Upper lobe of right lung (tissue), 1 donor: ENCODE measurements around the gene FNDC3A. TPM values are rescaled to one million over a fixed set of nuclear protein-coding genes. Genes with fewer than 3 reads are reported as not detected.
A peak's percentile ranks its signal among the peaks of the same experiment; 100 is the strongest.
"Not testable (repeated sequence)": the region's sequence is repeated elsewhere in the genome, so short reads cannot be mapped to it uniquely, and the experiment has no call there.

Experiments used
- ATAC-seq: fragments of 200-7000 bp; cut with Tn5 transposase; one replicate; pipeline ENCODE4 v1.9.1; 2020; ENCODE audit warnings: mild to moderate bottlenecking, moderate library complexity
- DNase-seq: peaks from one replicate; pipeline ENCODE4 v3.0.0-alpha.2; 2020
- H3K27ac ChIP-seq: fragments of 200-600 bp; one replicate; pipeline ENCODE4 v1.8.0; 2022
- H3K27me3 ChIP-seq: fragments of 200-600 bp; one replicate; pipeline ENCODE4 v1.8.0; 2022; ENCODE audit warnings: mild to moderate bottlenecking
- H3K36me3 ChIP-seq: fragments of 200-600 bp; one replicate; pipeline ENCODE4 v1.8.0; 2022
- H3K4me1 ChIP-seq: fragments of 200-600 bp; one replicate; pipeline ENCODE4 v1.8.0; 2022
- H3K4me3 ChIP-seq: fragments of 200-600 bp; one replicate; pipeline ENCODE4 v1.8.0; 2022; ENCODE audit warnings: mild to moderate bottlenecking
- H3K9me3 ChIP-seq: fragments of 200-600 bp; one replicate; pipeline ENCODE4 v1.8.0; 2022
- CTCF ChIP-seq: fragments of 200-600 bp; IDR thresholded peaks from one replicate; pipeline ENCODE4 v1.8.0; 2022; ENCODE audit warnings: antibody characterized with exemption
- intact Hi-C: fragments of 100-400 bp; cut with DNase I; formaldehyde crosslinking; loops from one replicate; pipeline ENCODE4 v1.11.0; 2022
- total RNA-seq: library from RNA; stranded (reverse); fragmentation: NEBNext Ultra II Directional; extraction: Animal tissue kit (Norgen Biotek cat#: 25700); gene quantifications from one replicate; pipeline ENCODE4 v1.2.1, GENCODE V29; 2021
- donor health status: DM: no; HTN: yes; CAD: no; lungs with severe emphysema.

The FNDC3A gene
- total RNA-seq, 1 donor from 2014 or later = 59.0 TPM

GRCh38 chr13:49110122-49110912, 134.6 kb downstream of the FNDC3A start:
- peak overlapping the region; percentile 58 for H3K4me3 ChIP-seq
- peaks cover 30% of the 10 kb centered on the region for H3K4me1 ChIP-seq
- peaks cover 2% of the 10 kb centered on the region for H3K36me3 ChIP-seq
- no peaks in the 10 kb centered on the region for H3K9me3 ChIP-seq
- ATAC-seq (peak; percentile 84), DNase-seq (peak; percentile 82)
- intact Hi-C loops = no loop called here
- no peak for TF ChIP-seq CTCF
- no peaks in the 10 kb centered on the region for H3K27me3 ChIP-seq
- peak overlapping the region; percentile 44 for H3K27ac ChIP-seq

GRCh38 chr13:49110913-49111170, 135.1 kb downstream of the FNDC3A start:
- no peak for TF ChIP-seq CTCF
- peaks cover 30% of the 10 kb centered on the region for H3K4me1 ChIP-seq
- peak overlapping the region; percentile 58 for H3K4me3 ChIP-seq
- DNase-seq = no peak
- no peak for ATAC-seq
- intact Hi-C loops = no loop called here
- no peaks in the 10 kb centered on the region for H3K9me3 ChIP-seq
- H3K27me3 ChIP-seq = no peaks in the 10 kb centered on the region
- peak overlapping the region; percentile 44 for H3K27ac ChIP-seq
- H3K36me3 ChIP-seq = peaks cover 8% of the 10 kb centered on the region

- Histone ChIP-seq H3K27me3 (no peaks in the 10 kb centered on the region), H3K27ac (no peak overlapping the region), H3K4me1 (peaks cover 30% of the 10 kb centered on the region), H3K9me3 (no peaks in the 10 kb centered on the region), H3K36me3 (peaks cover 25% of the 10 kb centered on the region), H3K4me3 (no peak overlapping the region)
- DNase-seq (no peak), ATAC-seq (peak; percentile 57)
- TF ChIP-seq CTCF = no peak
- intact Hi-C loops = no loop called here
These were observed 137.2 kb downstream of the FNDC3A start for GRCh38 chr13:49112782-49113525.

GRCh38 chr13:49113526-49114286, 138.0 kb downstream of the FNDC3A start:
- intact Hi-C loops = no loop called here
- Histone ChIP-seq H3K36me3 (peaks cover 32% of the 10 kb centered on the region), H3K4me1 (peaks cover 30% of the 10 kb centered on the region), H3K27me3 (no peaks in the 10 kb centered on the region), H3K4me3 (no peak overlapping the region), H3K27ac (no peak overlapping the region), H3K9me3 (no peaks in the 10 kb centered on the region)
- ATAC-seq (no peak), DNase-seq (no peak)
- no peak for TF ChIP-seq CTCF

DNA sequence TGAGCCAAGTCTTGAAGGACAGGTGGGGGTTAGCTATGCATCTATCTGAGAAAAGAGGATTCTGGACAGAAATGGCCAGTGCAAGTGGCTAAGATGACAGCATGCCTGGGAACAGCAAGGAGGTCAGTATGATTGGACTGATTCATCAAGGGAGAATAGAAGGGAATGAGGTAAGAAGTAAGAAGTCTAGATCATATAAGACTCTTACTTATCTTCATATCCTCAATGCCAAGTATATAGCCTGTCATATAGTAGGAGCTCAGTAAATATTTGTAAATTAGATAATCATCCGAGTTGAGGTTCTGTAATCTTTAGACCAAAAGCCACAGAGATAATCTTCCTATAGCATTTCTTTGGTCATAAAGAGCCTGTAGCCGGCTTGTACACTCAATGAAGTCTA, 141.2 kb downstream of the FNDC3A start:
- ATAC-seq = no peak
- no peak overlapping the region for H3K4me3 ChIP-seq
- no peak overlapping the region for H3K27ac ChIP-seq
- DNase-seq = no peak
- H3K9me3 ChIP-seq = no peaks in the 10 kb centered on the region
- H3K27me3 ChIP-seq = no peaks in the 10 kb centered on the region
- peaks cover 40% of the 10 kb centered on the region for H3K36me3 ChIP-seq
- TF ChIP-seq CTCF = no peak
- intact Hi-C loops = no loop called here
- H3K4me1 ChIP-seq = peaks cover 23% of the 10 kb centered on the region

DNA sequence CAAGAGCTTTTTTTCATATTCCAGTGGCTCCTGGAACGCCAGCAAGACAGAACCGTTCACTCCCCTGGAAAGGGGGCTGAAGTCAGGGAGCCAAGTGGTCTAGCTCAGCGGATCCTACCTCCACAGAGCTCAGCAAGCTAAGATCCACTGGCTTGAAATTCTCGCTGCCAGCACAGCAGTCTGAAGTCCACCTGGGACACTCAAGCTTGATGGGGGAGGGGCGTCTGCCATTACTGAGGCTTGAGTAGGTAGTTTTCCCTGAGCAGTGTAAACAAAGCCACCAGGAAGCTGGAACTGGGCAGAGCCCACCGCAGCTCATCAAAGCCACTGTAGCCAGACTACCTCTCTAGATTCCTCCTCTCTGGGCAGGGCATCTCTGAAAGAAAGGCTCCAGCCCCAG, 142.7 kb downstream of the FNDC3A start:
- H3K27me3 ChIP-seq, DNase-seq, ATAC-seq, H3K4me3 ChIP-seq, H3K9me3 ChIP-seq, H3K27ac ChIP-seq, H3K4me1 ChIP-seq, intact Hi-C loops: not testable (repeated sequence)
- peaks cover 40% of the 10 kb centered on the region for H3K36me3 ChIP-seq
